Measurements from ENCODE around the gene CYS1. TPM values are rescaled to one million over a fixed set of nuclear protein-coding genes. Genes with fewer than 3 reads are reported as not detected.

The CYS1 gene
- polyA plus RNA-seq, 4 donors = 6.1 to 100 (median 90.1) TPM

DNA sequence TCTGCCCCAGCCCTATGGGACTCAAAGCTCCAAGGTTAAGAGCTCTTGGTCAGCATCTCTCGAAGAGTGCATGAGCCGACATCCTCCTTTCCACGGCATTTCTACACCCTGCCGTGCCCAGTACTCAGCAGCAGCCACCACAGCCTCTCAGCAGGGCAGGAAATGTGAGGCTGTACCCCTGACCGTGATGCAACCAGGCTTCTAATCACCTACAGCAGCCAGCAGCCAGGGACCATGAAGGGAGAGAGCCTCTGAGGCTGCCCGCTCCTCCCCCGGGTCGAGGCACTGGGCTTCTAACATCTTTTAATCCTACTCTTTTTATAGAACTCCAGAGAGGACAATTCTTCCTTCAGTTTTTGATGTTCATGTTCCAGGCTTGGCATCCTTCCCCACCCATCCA, 6.5 kb downstream of the CYS1 start:
- no peak for DNase-seq (ENCODE audit: low read depth in 4 of 4, low spot score in 3 of 4)

DNA sequence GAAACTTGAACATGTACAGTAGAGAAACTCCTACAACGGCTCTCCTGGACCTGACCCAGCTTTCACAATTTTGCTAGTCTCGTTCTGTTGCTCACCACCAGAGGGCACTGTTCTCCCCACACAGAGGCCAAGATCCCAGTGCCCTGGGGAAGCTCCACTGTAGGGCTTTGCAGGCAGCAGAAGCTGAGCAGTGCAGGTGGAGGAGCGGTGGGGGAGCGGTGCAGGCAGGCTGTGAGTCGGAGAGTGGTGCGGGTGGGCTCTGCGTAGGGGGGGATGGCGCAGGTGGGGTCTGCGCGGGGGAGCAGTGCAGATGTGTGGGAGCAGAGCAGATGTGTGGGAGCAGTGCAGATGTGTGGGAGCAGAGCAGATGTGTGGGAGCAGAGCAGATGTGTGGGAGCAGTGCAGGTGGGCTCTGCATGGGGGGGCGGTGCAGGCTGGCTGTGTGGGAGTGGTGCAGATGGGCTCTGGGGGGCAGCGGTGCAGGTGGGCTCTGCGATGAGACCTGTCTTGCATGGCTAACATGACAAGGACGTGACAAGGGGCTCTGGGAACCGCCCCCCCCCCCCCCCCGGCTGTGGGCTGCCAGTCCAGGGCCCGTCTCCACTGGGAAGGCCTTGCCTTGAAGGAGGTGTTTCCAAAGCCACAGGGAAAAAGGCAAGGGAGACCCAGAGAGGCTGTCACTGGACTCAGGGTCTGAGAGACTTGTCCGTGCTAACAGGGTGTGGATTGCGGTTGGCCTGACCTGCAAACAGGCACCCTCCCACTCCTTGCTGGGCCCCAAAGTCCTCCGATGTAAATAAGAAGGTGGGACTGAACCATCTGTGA, 7.3 kb downstream of the CYS1 start:
- DNase-seq (ENCODE audit: low read depth in 4 of 4, low spot score in 3 of 4) = peak; percentile 77 to 85 (median 80)

DNA sequence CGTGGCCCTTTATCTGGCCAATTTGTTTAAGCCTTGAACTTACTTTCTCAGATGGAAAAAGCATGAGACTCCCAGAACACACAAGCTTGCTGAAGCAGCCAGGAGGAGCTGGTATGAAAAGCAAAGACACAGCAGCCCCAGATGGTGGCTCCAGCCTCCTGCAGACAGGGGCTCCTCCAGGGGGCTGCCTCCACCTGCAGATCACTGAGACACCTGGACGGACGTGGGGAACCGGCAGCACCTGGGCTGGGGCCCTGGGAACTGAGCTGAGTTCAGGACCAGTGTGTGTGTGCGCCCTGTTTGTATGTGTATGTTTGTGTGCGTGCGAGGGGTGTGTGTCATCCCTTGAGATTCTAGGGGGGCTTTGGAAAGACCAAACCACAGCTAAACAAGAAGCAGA, 8.6 kb downstream of the CYS1 start:
- DNase-seq (ENCODE audit: low read depth in 4 of 4, low spot score in 3 of 4) = no peak

DNA sequence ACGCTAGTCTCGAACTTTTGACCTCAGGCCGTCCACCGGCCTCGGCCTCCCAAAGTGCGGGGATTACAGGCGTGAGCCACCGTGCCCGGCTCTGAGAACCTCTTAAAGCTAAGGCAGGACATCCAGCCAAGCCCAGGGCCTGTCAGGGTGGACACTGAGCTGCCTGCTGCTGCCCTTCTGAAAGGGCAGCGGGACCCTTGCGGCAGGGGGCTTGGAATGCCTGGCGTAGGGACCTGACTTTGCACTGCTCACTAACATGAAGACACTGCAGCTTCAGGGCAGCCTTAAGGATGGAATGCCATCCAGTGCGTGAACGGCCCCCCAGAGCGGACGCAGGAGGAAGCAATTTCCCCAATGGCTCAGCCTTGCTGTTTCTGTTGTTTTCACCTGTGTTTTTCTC, 9.0 kb downstream of the CYS1 start:
- DNase-seq (ENCODE audit: low read depth in 4 of 4, low spot score in 3 of 4) = no peak

DNA sequence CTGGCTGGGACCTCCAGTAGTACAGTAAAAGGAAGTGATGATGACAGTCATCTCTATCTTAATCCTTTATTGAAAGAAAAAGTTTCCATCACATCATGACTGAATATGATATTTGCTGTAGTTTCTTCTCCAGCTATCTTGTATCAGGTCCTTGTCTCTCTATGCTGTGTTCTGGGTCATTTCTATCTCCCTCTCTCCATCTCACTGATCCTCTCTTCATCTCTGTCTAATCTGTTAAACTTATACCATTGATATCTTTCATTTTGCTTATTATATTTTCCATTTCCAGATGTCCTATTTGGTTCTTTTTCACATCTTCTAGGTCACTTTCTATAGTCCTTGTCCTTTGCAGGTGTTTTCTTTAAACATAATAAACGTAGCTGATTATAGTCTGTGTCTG, 12.3 kb downstream of the CYS1 start:
- DNase-seq (ENCODE audit: low read depth in 4 of 4, low spot score in 3 of 4) = no peak

DNA sequence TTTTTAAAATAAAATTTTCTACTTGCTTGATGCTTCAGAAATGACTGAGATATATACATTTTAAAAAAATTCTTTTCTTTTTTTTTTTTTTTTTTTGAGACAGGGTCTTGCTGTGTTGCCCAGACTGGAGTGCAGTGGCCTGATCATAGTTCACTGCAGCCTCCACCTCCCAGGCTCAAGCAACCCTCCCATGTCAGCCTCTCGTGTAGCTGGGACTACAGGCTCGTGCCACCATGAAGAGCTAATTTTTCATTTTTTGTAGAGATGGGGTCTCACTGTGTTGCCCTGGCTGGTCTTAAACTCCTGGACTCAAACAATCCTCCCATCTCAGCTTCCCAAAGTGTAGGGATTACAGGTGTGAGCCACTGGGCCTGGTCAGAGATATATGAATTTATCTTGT, 12.9 kb downstream of the CYS1 start:
- DNase-seq (ENCODE audit: low read depth in 4 of 4, low spot score in 3 of 4) = no peak

DNA sequence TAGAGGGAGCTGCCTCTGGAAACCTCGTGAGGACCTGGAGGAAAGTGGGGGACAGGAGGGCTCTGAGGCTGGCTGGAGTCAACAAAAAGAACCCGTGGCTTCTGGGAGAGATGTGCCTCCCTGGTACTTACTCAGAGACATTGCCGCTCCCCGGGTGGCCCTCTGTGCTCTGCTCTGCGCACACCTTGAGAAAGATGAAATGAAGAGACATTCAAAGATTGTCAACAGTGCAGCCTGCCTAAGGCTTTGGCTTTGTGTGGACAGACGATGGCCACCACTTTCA, 14.5 kb downstream of the CYS1 start:
- no peak for DNase-seq (ENCODE audit: low read depth in 4 of 4, low spot score in 3 of 4)

DNA sequence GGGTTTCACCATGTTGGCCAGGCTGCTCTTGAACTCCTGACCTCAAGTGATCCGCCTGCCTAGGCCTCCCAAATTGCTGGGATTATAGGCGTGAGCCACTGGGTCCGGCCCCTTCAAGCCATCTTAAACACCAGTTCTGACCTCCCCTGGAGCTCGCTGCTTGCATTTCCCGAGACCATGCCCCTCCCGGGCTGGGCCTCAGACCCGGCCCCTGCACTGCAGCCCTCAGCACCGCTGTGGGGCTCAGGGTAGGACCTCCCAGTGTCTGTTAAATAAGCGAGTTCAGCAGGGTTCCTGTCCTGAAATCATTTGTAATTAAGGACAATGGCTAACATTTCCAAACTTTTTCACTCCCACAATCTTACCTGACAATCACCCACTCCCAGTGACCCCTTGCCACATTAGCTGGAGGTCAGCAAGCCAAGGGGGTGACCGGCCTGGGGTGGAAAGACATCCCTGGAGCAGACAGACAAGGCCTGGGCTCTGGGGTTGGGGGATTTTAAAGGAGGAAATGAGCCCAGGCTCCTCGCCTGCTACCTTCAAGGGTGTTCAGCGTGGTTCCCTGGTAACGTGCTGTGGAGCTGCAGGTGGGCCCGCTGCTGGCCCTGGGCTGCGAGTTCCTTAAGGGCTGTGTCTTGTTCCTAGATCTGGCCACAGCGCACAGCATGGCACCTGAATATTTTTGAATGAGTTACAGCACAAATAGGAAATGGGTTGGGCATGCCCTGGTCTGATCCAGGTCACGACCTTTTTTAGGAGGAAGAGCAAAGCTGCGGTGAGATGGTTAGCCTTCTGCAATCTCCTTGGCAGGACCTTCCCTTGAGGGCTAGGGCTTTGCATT, 15.1 kb downstream of the CYS1 start:
- DNase-seq (ENCODE audit: low read depth in 4 of 4, low spot score in 3 of 4) = no peak

DNA sequence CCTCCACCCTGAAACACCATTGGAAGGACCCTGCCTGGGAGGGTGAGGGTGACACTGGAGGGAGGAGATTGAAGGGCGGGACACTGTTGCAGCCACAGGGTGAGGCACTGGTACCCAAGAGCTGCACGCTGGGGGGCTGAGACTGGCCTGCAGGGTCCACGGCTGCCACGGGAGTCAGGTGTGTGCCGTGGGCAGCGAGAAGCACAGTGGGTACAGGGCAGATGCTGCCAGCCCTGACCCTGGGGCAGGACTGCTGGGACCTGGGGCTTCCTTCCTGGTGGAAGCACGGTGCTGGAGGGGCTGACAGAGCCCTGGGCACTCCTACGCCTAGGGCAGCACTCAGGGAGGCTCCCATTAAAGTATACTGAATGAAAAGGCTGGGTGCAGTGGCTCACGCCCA, 16.6 kb downstream of the CYS1 start:
- no peak for DNase-seq (ENCODE audit: low read depth in 4 of 4, low spot score in 3 of 4)

DNA sequence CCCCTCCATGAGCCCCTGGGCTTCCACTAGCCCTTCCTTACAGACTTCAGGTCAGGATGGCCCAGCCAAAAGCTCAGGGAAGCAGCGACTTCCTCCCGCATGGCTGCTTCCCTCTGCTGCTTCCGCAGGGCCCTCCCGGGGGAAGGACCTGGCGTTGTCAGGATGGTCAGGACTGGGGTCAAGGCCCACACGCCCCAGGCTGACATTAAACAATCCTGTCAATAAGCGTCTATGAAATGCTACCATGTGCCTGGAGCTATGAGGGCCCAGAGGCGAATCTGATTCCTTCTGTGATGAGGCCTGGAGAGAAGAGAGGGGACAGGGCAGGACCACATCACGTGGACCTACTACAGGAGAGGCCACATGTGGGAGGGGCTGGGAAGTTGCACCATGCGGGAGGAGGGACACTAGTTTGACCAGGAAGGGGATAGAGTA, 17.3 kb downstream of the CYS1 start:
- no peak for DNase-seq (ENCODE audit: low read depth in 4 of 4, low spot score in 3 of 4)

DNA sequence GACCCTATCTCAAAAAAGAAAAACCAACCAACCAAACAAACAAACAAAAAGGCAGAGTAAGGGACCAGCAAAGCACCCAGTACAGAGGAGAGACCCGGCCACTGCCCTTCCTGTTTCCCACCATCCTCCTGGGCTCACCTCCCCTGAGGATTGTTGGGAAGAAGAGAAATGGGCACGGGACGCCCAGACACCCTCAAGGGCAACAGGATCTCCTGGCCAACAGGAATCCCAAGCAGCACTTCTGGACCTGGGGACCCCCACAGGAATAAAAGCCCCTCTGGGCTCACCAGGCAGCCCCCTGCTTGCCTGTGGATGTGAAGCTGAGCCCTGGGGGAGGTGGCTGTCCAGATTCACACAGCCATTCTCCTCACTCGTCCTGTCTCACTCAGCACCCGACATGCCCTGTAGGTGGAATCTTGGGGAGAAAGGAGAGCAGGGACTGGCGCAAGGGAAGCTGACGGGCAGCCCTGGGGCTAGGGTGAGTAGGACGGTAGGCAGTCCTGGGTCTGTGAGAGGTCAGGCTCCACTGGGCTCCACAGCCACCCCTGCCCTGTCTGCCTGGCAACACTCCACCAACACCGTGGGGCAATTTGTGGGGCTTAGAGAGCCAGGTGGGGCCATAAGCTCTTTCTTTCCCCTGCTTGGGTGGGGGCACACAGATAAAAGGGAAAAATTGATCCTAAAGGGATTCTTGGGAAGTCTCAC, 18.8 kb downstream of the CYS1 start:
- no peak for DNase-seq (ENCODE audit: low read depth in 4 of 4, low spot score in 3 of 4)

DNA sequence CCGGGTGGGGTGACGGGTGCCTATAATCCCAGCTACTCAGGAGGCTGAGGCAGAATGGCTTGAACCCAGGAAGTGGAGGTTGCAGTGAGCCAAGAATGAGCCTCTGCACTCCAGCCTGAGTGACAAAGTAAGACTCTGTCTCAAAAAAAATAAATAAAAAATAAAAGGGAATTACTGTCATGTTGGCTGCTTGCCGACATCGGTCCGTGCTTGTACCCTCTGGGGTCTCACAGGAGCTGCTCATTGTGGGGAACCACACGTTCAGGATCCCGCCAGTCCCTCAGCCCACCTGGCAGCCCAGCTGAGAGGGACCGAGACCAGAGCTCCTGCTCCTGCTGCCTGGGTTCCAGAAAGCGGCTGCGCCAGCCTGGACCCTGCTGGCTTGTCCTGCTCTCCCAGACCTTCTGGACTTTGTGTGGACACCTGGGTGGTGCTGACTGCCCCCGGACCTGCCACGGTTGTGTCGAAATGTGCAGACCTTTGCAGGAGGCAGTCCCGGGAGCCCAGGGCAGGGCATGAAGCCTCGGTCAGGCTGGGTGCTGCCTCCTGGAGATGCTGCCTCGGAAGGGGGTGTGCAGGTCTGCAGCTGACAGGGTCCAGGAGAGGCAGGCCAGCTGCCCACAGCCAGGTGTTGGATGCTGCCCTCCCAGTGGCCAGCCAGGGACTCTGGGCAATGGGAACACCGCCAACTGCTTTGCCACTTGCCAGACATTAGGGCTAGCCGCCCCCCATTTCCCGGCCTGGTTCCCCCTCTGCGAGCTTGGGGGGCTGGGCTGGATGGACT, 20.5 kb downstream of the CYS1 start:
- no peak for DNase-seq (ENCODE audit: low read depth in 4 of 4, low spot score in 3 of 4)

DNA sequence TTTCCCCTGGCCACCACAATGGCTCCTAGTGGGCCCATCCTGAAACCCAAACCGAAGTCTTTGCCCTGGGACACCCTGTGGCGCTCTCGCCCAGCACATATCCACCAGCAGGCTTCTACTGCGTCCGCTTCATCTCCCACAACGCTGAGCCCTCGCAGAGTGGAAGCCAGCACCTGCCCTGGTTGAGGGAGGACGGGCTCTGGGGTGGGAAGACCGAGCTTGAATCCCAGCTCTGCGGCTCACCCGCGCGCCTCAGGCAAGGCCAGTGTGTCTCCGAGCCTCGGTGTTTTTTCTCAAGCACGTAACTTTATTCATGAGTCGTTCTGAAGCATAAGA, 21.2 kb downstream of the CYS1 start:
- DNase-seq (ENCODE audit: low read depth in 4 of 4, low spot score in 3 of 4) = no peak

DNA sequence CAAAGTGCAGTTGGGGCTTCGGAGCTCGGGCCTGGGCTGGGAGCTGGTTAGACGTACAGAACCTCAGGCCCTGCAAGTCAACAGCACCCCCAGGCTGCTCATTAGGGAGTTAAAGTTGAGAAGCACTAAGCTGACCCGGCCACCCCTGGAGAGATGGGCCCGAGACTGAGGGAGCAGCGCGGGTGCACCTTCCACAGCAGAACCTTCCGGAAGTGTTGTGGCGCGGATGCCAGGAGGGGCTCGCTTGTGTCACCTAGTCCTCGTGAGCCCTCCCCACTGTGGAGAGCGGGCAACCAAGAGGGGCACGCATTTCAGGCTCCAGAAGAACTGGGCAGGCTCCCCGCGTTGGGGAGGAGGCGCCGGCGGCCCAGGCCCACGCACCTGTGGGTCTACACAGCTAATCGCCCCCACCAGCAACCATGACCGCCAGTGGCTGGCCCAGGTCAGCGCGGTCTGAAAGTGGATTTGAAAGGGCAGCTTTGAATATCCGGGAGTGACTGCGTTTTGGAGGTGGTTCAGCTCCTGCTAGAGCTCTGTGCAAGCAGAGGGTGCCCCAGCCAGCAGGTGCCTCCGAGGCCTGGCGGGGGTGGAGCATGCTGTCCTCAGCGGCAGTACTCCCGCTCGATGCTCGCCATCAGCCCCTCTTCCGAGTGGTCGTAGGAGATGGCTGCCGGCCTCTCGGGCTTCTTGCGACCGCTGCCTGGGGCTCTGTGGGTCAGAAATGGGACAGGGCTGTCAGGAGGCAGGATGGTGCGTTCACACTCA, 21.8 kb downstream of the CYS1 start:
- DNase-seq (ENCODE audit: low read depth in 4 of 4, low spot score in 3 of 4) = no peak

DNA sequence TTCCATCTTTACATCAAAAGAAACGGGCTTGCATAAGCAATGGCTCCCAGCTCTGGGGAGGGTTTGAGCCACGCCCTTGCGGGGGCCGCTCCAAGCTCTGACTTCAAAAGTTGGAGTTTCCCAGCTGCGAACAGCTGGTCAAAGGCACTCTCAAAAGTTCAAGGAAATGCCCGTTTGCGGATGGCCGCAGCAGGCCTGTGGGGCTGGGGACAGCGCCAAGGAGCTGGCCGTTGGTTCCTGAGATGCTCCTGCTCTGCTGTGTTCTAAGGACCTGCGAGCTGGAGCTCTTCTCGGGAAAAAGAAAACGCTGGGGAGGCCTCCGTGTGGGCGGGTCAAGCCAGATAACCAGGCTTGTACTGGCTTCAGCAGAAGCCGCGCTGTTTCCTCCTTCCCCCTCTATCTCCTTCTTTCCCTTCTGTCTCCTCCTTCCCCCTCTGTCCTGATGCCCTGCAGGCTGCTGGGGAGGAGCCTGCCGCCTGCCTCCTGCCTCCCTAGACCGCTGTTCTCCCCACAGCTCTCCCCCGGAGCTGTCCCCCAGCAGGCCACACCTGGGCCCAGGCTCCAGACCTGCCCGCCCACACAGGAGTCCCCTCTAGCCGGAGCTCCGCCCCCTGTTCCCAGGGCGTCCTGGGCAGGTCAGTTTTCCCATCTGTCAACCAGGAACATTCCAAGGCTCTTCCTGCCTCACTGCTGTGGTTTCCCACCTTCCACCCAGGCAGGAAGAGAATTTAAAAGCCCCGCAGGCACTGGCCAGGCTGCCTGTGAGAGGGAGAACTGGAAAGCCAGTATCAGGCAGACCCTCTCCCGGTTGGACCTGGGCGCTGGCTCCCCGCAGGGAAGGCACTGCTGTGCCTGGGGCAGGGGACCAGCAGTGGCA, 22.7 kb downstream of the CYS1 start:
- DNase-seq (ENCODE audit: low read depth in 4 of 4, low spot score in 3 of 4) = peak in 1 of 4 donors; percentile 79

DNA sequence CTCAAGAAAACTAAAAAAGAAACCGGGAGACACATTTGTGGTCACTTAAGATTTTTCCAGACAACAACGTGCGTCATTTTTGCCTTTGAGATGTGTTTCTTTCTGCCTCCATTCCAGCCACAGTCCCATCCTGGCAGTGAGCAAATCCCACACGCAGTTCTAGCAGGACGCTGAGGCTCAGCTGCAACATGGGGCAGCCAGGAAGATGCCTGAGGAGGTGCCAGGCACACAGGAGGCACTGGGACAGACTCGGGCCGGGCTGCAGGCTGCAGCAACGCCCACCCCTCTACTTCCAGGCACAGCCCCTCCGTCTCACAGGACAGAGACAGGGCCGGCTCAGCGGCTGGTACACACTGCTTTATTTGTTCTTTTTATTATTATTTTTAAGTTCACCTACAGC, 23.8 kb downstream of the CYS1 start:
- DNase-seq (ENCODE audit: low read depth in 4 of 4, low spot score in 3 of 4) = no peak

DNA sequence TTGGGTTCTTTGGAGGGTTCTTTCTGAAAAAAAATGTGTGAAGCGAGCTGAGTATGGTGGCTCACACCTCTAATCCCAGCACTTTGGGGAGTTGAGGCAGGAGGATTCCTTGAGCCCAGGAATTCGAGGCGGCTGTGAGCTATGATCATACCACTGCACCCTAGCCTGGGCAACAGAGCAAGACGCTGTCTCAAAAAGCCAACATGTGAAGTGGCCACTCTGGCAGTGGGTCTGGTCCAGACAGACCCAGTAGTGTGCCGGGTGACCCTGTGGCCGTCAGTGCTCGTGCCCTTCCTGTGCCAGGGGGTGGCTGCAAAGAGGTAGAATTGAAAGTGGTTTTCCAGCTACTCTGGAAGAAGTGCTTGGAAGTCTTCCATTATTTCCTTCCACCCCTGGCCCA, 25.2 kb downstream of the CYS1 start:
- no peak for DNase-seq (ENCODE audit: low read depth in 4 of 4, low spot score in 3 of 4)

DNA sequence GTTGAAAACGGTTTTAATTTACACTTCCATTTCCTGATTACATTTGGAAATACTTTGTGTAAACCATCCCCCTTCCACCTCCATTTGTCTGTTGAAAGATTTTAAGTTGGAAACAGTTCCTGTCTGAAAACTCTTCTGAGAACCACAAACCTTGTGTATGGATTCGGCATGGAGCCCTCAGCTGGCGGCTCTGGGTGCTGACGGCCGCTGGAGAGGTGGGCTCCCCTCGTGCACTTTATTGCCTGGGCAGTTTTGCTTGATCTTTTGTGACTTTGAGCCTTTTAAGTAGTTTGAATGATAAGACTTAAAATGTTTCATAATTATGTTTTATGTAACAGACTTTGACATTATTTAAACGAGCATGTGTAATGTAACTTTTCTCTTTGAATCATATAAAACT, 25.8 kb downstream of the CYS1 start:
- DNase-seq (ENCODE audit: low read depth in 4 of 4, low spot score in 3 of 4) = no peak

DNA sequence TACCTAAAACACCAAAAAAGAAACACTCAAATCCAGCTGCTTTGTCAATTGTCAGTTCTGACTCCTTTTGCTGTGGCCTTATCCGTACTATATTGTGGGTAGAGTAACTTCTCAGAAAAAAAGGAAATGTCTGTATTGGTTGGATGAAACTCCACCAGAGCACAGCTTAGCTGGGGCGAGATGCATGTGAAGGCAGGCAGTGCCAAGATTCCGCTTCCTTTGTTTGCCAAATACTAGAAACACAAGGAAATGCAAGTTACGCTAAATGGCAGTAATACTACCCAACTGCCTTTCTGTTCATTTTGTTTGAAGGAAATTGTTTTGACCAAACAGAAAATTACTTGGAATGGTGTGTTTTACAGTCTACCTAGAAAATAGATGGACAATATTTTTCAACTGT, 26.9 kb downstream of the CYS1 start:
- no peak for DNase-seq (ENCODE audit: low read depth in 4 of 4, low spot score in 3 of 4)

All from left renal pelvis (tissue), 4 donors.